Left ventricle myocardium superior (tissue), 1 donor: ENCODE data around the gene PPP1R10. TPM values are rescaled to one million over a fixed set of nuclear protein-coding genes. Genes with fewer than 3 reads are reported as not detected.

Source experiments
- ATAC-seq: fragments of 200-7000 bp; cut with Tn5 transposase; one replicate; pipeline ENCODE4 v1.9.1; 2020; ENCODE audit warnings: mild to moderate bottlenecking, moderate library complexity
- DNase-seq: peaks from one replicate; pipeline ENCODE4 v3.0.0-alpha.2; 2020
- intact Hi-C: fragments of 100-400 bp; cut with micrococcal nuclease; formaldehyde crosslinking; loops from one replicate; pipeline ENCODE4 v1.11.0; 2022
- total RNA-seq: library from RNA; stranded (reverse); fragmentation: NEBNext Ultra II Directional; extraction: Animal tissue kit (Norgen Biotek cat#: 25700); gene quantifications from one replicate; pipeline ENCODE4 v1.2.1, GENCODE V29; 2021
- donor health status: DM: no; HTN: yes; CAD: no; lungs with severe emphysema.

PPP1R10 gene
- total RNA-seq, 1 donor from 2014 or later = 32.7 TPM

DNA sequence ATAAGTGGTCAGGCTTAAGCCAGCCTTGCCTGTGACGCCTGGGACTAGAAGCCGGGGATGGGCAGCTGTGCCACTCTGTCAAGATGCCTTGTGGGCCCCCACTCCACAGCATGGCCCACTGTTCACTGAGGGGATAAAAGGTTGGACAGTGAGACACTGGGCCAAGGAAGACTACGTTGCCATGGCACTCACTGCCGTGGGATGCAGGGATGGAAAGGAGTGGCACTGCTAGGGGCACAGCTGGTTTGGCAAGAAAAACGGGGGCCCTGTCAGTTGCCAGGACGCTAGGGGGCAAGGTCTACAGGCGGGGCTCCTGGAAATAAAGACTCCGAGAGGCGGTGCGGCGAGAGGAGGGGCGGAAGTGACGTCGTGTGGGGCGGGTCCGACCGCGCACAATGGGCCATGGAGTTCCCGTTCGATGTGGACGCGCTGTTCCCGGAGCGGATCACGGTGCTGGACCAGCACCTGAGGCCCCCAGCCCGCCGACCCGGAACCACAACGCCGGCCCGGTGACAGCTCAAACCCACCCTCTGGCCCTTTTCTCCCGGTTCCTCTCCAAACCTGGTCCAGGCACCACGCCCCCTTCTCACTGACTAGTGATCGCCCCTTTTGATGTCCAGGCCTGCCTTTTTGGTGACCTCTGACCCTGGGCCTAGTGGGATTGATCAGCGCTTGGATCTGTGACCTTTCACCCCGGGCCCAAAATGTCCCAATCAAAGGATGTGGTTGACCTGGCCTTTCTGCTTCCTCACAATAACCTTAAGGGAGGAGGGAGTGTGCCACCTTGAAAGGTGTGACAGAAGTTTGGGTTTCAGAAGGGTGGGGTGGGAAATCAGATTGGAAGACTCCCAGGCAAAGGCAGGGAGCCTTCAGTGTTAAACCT lies 9.7 kb upstream of the PPP1R10 start, which contains the start of gene ATAT1:
TSS of gene ATAT1 (plus strand) at position 391 of the 883 bp plus-strand sequence.
- intact Hi-C loops = no loop called here
- peak; percentile 96 for ATAC-seq
- peak; percentile 93 for DNase-seq

DNA sequence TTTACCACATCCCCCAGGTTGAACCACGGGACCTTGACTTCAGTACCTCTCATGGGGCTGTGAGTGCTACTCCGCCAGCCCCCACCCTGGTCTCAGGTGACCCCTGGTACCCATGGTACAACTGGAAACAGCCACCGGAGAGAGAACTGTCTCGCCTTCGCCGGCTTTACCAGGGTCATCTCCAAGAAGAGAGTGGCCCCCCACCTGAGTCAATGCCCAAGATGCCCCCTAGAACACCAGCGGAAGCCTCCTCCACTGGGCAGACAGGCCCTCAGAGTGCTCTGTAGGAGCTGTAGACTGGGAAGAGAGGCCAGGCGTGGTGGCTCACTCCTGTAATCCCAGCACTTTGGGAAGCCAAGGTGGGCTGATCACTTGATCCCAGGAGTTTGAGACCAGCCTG lies 8.5 kb upstream of the PPP1R10 start:
- no peak for DNase-seq
- intact Hi-C loops = no loop called here
- no peak for ATAC-seq

DNA sequence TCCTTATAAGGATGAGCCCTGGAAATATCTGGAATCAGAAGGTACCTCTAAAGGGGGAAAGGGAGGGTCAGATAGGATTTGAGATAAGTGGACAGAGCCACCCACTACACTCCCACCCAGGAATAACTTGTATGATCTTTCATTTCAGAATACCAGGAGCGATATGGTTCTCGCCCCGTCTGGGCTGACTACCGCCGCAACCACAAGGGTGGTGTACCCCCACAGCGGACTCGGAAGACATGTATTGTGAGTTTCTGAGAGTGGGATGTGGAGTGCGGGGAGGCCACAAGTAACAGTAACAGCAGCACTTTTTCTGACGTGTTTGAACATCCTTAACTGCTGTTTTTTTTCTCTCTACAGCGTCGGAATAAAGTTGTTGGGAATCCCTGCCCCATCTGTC lies 2.5 kb upstream of the PPP1R10 start:
- ATAC-seq (no peak), DNase-seq (no peak)
- intact Hi-C loops = no loop called here

DNA sequence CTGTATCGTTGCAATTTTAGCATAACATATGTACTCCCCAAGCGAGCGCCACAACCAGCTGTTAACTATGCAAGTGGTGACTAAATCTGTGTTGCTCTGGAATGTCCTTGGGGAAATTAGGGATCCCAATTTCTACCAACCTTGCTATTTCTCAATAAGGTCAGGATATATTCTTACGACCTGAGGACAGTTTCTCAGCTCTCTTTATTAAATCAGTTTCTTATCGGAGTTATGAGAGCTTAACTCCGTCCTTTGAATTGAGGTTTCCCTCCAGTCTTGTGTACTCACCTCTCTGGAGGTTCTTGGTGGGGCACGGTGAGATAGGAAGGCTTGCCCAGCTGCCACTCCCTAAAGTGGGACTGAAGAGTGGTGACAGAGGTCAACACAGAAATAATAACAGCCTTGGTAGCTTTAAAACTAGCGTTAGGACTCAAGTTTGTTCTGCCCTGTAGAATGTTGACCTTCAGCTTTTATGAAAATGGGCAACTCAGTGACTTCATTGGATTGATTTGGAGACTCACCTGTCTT lies 1.3 kb upstream of the PPP1R10 start:
- intact Hi-C loops = no loop called here
- ATAC-seq = no peak
- no peak for DNase-seq

DNA sequence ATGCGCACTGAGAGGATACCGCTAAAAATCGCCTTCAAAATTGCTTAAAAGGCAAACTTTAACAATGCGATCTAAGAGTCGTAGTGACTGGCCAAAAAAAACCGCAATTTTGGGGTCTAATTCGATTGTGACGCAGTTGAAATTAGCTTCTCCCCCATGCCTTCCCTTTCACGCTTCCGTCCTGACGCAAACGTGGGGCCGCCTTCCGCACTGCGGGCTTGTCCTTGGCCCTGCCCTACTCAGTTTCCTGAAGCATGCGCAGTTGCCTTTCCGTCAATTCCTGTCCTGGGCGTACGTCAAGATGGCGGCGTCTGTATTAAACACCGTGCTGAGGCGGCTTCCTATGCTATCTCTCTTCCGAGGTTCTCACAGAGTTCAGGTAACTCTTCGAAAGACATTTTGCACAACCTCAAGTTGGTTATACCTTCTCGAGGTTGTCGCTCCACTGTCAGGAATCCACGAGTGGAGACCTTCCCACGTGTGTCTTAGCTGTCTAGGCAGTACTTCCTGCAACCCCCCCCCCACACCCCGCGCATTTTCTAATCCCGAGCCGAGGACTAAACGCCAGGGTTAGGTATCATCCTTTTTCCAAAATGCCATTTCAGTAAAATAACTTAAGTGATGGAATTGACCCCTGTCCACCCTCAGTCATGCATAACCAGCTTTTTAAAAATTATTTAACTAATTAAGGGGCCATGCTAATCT lies 674 bp upstream of the PPP1R10 start, which contains the start of gene MRPS18B:
TSS of gene MRPS18B (plus strand) at position 276 of the 705 bp plus-strand sequence. CDS start at position 302, 26 bp downstream.
- intact Hi-C loops = no loop called here
- ATAC-seq = peak; percentile 86
- peak; percentile 98 for DNase-seq

DNA sequence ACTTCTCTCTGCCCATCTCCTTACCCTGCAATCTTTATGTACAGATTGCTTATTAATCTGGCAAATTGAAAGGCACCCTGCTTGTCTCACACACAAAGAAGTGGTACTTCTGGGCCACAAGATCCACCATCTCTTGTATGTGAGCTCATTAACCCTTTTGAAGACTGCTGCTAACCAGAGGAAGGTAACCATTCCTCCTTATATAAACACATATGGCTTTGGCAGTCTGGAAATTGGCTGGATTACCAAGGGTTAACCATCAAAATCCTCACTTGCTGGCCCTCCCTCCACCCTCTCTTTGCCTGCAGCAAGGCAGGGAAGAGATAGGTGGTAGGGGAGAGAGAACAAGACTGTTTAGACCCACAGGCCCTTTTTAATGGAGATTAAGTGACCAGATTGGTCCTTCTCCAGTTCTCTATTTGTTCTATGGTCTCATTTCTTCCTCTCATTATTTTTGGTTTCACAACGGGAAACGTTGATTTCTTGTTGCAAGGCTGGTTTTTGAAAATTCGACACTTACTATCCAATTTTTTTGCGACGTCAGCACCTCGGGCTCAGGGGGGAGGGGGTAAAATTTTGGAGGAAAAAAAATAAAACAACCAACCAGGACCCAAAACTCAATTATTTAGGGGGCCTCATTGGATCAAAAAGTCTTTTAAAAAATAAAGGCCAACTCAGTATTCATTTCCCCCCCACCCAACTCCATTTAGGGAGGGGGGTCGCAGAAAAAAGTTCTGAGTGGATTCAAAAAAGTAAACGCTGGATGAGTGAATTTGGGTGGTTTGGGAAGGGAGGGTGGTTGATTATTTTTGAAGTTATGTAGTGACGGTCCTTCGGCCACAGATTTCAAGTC lies 859 bp downstream of the PPP1R10 start:
- intact Hi-C loops = no loop called here
- DNase-seq (no peak), ATAC-seq (no peak)

DNA sequence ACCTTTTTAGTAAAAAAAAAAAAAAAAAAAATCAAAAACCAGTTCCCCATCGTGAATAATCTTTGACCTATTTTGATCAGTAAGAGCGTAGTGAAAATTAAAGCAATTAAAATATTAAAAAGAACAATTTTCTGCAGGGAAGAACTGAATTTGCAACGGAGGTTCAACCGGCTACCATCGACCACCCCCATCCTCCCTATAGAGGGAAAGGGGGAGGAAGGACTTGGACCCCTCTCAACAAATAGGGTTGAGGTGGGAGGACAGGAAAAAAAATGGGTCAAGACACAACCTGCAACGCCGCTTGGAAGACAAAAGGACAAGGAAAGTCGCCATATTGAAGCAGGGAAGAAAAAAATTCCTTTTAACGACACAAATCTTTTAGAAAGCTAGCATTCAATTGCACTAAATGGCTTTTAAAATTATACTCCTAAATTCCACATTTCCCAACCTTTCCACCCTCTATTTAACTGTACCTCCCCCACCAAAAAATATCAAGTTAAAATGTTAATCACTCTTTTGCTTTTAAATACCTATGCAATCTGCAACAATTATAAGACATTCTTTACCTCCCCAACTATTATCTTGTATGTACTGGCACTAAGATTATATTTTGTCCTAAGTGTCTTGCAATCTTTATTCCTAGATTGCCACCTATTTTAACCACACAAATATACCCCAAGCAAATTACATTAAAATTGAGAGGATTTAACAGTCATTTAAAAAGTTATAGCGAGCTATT lies 1.7 kb downstream of the PPP1R10 start:
- ATAC-seq (peak; percentile 9), DNase-seq (no peak)
- intact Hi-C loops = no loop called here

DNA sequence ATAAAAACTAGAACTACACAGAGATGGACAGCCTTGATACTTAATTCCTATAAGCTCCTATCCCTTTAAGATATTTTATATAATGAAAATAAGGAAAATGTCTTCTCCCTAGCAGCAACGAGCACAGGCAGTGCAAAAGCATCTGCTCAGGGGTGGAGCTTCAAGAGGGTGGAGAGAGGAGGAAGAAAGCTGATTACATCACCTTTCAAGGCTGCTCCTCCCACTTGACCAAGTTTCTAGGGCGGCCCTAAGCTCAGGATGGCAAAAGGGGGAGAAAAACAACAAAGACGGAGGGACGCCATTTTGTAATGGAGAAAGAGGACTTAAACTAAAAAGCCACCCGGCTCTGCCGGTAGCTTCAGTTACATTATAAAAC lies 2.2 kb downstream of the PPP1R10 start:
- ATAC-seq (peak; percentile 74), DNase-seq (peak; percentile 70)
- intact Hi-C loops = no loop called here

DNA sequence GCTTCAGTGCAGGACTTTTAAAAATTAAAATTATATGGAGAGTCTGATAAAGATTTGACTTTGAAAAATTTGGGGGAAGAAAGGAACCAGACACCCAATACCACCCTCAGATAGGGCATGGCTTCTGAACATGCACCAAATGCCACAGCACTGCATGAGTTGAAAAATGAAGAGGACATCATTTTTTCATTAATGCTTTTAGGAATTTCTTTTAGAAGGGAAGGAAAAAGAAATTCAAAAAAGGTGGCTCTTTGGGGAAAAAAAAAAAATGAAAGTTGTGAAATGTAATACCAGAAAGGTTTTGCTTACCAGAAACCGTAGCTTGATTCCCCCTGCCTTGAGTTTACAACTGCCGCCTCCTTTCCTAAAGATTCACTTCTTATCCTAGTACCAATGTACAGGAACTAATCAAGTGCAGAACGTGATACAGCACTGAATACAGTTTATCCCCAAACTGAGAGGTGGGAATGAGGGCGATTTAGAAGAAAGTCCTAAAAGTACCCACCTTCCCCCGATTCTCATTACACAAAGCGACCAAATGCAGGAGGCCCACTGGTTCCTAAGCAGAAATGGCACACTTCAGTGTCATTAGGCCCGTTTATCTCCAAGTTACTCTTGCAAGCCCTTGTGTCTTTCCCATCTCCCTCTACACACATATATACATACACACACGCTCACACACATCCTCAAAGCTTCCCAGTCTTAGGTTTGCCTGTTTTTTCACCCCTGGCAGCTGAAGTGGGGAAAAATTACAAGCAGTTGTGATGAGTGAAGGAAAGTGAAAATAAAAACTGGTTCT lies 2.8 kb downstream of the PPP1R10 start:
- intact Hi-C loops = no loop called here
- DNase-seq = no peak
- ATAC-seq = no peak

DNA sequence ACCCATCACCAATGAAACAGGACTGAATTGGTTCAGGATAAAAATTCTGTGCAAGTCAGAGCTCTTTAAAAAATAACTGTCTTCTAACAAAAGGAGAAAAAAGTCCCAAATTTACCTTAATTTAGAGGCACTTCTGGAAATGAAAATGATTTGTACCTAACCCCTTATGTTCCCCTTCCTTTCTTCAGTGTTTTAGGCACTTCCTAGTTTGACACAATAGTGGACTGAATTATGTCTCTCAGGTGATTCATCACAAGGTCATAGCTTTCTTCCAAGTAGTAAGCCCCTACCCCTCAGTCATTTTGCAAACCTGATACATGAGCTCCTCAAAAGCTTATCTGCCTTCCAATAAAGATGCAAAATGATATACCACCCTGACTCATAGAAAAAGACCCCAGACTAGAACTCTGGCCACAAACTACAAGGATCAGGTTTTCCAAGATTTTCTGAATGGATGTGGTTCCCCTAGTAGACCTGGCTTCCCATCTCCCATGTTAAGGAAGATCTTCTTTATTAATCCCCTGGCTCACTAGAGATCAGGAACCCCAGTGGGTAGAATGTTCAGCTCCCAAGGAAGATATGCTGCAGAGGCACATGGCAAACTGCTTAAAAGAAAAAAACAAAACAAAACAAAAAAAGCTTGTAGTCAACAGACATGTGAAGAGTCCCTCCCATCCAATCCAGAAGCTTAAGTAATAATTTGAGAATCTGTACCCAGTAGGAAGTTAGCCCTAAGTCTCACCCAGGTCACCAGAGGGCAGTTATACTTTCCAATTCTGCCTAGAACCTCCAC lies 3.6 kb downstream of the PPP1R10 start:
- intact Hi-C loops = no loop called here
- DNase-seq = no peak
- no peak for ATAC-seq

DNA sequence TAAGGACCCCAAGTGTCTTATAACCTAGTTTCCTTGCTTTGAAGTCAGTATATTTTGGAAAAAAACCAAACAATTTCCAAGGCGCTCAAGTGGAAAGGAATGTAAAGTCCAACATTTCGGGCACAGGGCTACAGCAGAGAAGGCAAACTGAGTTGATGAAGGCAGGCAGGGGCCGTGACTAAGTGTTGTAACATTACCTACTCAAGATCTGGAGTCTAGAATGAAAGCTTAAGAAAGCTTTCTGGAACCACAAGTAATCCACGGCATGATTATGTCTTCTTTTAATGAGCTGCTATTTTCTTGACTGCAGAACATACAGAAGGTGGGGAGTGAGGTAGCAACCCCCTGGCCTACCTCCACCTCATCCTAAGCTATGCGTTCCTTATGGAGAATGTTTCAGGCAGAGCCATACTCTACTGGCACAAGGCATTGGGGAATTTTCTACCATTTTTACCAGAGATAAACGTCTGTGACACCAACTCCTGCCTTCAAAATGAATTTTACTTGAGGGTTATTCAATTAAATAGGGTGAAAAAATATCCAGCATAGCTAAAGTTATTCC lies 4.3 kb downstream of the PPP1R10 start:
- intact Hi-C loops = no loop called here
- no peak for DNase-seq
- ATAC-seq = no peak

DNA sequence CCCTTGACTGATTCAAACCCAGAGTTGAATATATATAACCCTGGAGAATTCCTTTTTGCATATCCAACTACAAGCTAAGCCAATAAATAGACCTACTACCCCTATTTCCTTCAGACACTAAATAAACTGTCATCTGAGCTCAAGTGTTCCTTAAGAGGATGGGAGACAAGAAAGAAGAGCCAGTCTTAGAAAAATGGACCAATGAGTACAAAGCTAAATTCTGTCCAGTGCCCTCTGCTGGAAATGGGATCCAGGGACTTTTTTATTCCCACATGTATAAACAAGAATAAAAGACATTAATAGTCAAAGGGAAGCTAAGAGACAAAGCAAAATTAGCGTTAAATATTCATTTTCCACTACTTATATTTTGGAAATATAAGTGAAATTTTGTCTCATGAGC lies 4.8 kb downstream of the PPP1R10 start:
- intact Hi-C loops = no loop called here
- ATAC-seq = no peak

DNA sequence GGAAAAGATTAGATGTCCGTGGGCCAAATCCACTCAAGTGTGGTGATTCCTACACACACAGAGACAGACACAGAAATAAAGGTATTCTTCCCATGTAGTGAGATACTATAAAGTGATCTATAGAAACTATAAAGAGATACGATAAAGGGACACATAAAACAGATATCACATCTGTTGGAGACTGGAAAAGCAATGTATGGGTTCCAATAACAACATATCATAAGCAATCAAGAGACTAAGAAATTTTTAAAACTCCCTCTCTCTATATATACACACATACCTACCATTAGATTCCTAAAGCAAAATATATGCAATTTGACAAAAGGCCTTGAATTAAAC lies 5.2 kb downstream of the PPP1R10 start:
- intact Hi-C loops = no loop called here
- ATAC-seq (no peak), DNase-seq (no peak)

More for the DNA sequence above, 4.8 kb downstream of the PPP1R10 start:
- no peak for DNase-seq

DNA sequence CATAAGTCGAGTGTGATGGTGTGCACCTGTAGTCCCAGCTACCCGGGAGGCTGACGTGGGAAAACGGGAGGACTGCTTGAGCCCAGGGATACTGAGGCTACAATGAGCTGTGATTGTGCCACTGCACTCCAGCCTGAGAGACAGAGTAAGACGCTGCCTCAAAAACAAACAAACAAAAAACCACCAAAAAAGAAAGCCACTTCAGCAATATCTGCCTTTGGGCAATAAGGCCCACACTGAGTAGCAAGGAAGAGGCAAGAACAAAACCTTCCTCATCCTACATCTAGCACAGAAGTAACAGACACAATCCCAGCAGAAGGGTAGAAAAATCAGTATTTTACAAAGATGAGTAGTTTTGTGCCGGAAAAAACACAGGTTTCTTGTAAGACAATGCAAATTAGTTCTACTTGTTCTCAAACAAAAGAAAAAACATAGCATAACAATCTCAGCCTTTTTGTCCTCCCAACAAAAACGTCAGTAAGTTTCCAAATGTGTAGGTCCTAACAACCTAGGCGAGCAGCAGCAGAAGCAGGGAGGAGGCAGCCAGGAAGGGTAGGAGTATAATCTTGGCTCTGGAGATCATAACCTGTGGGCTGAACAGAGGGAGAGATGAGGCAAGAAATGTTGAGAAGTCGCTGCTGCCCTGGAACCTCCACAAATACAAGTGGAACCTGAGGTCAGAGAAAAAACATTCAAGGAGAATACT lies 5.7 kb downstream of the PPP1R10 start:
- intact Hi-C loops = no loop called here
- DNase-seq (no peak), ATAC-seq (no peak)

DNA sequence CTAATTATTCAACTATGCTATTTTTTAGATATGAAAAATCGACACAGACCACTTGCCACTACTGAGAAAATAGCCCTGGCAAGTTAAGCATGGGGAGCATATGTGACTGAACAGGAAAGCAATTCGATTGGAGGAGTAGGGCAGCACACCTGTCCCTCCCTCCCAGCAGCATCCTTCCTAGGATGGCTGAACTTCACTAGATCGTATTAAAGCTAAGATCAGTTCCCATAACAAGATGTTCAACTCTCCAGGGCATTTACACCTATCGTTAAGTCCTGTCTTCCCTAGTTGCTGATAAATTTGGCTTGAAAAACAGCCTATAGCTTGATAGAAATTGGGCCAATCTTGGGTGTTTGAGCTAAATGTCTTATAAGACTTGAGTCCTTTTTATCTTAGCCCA lies 7.0 kb downstream of the PPP1R10 start:
- intact Hi-C loops = no loop called here
- DNase-seq = no peak

DNA sequence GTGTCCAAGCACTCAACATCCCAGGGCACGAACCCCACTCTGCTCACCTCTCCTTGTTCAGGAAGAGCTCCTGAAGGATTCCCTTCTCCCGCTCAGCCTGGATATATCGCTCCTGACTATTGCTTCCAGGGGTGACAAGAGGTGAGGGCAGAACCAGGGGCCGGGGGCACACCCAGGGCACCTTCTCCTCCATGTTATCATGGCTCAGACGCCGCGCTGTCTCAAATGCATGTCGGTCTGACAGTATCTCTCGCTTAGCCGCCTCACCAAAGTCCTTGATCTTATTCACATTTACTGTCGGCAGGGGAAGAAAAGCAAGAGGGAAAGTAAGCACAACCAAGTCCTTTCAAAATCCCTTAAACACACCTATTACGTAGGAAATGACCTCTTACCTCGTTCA lies 13.1 kb downstream of the PPP1R10 start:
- intact Hi-C loops = no loop called here
- DNase-seq (no peak), ATAC-seq (no peak)

More for the DNA sequence above, 7.0 kb downstream of the PPP1R10 start:
- ATAC-seq = no peak
